ENCODE results near the gene EAF1.
A peak's percentile ranks its signal among the peaks of the same experiment; 100 is the strongest.
"Not testable (repeated sequence)": the region's sequence is repeated elsewhere in the genome, so short reads cannot be mapped to it uniquely, and the experiment has no call there.

Gene EAF1

DNA sequence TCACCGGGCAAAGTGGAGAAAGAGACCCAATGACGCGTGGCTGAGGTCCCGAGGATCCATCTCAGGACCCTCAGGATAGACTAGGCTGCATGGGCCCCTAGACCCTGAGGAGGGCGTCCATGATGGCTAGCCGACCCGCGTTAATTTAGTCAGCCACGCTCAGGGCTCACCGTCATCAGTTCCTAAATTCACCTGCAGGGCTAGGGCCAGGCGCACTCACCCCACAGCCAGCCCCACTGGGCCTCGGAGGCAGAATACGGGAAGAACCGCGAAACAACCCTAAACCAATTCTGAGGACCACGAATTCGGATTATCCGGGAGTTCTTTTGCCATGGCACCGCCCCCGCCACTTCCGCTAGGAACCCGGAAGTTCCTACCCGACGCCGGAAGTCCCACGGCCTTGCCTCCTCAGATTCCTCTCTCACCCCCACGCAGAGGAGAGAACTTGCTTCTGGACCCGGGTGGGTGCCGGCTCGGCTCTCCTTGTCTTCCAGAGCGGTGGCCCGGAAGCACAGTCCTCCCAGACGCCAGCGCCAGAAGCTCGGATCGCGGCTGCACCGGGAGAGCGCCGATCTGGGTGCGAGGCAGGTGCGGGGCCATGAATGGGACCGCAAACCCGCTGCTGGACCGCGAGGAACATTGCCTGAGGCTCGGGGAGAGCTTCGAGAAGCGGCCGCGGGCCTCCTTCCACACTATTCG, at the start of gene EAF1, which contains the start of gene METTL6:
Gene EAF1, plus strand, starts transcription at position 417 of the 699 bp plus-strand sequence. Its CDS starts 182 bp downstream, at position 599.
Gene METTL6, minus strand, starts transcription at position 363 of the 699 bp plus-strand sequence. CDS start 1,033 bp downstream, outside the sequence.
- DNase-seq: peak; percentile 94

DNA sequence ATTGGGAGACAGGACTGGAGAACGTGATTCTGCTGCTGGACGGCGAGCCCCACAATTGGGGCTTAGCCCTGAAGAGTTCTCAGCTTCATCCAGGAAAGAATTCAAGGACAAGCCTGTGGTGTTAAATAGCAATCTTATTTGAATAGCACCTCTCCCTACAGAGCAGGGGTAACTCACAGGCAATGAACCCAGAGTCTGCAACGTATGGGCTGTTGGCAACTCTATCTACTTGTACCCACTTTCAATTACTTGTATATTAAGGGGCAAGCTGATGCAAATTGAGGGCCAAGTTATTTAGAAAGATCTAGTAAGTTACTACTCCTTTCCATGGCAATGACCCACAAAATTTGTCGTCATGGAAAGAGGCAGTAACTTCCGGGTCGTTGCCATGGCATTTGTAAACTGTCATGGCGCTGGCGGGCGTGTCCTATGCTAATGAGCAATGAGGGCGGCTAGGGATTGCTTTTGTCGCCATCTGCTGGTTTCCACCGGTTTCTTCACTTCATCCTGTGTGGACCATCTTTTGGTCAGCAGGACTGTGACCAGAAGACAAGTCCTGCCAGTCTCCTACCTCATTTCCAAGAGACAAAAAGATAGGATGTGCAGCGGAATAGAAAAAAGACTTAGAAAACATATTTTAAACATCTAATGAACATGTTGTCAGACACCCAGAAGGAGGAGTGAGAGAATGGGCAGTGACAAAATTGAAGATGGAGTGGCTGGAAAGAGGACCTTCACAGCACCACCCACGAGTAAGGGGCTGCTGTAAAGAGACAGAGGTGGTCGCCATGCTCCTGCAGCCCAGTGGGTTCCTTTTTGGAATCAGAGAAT, 49.2 kb upstream of the EAF1 start:
- peak; percentile 98 for DNase-seq

GRCh38 chr3:15380980-15381890, 46.2 kb upstream of the EAF1 start:
- DNase-seq: no peak

GRCh38 chr3:15382405-15382923, 44.9 kb upstream of the EAF1 start:
- DNase-seq: peak; percentile 25

DNA sequence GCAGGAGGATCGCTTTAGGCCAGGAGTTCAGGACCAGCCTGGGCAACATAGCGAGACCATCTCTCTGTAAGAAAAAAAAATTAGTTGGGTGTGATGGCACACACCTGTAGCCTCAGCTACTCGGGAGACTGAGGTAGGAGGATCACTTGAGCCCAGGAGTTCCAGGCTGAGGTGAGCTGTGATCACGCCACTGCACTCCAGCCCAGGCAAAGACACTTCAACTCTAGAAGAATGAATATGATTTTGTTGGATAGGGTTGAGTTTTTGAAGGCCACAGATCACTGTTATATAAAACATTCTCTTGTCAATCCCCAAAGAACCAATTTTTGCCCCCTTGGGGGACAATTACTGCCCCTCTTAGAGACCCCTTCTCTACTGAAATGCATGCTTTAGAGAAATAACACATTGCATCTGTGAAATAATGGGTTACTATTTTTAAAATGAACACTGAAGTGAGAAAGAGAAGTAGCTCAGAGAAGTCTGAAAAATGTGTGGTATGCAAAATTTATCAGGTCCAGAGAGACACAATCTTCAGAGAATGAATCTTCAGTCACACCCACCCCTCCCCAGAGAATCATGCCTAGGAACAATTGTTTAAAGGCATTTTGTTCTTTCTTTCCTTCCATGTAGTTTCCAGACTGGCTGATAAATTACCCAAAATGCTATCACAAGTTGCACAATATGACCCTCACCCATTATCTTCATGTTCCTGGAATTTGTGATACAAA, 42.7 kb upstream of the EAF1 start:
- DNase-seq: peak; percentile 23

DNA sequence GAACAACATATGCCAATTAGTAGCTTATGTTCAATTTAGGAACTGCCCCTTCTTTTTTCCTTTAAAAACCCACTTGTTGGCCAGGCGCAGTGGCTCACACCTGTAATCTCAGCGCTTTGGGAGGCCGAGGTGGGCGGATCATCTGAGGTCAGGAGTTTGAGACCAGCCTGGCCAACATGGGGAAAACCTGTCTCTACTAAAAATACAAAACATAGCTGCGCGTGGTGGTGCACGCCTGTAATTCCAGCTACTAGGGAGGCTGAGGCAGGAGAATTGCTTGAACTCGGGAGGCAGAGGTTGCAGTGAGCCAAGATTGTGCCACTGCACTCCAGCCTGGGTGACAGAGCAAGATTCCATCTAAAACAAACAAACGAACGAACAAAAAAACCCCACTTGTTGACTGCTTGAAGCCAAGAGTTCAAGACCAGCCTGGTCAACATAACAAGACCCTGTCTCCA, 42.1 kb upstream of the EAF1 start:
- not testable (repeated sequence) for DNase-seq

- no peak for DNase-seq
Measured at GRCh38 chr3:15385901-15386653, 41.3 kb upstream of the EAF1 start.

- peak; percentile 66 for DNase-seq
Measured at GRCh38 chr3:15386654-15386955, 40.8 kb upstream of the EAF1 start.

- DNase-seq: no peak
Measured at GRCh38 chr3:15387171-15387581, 40.2 kb upstream of the EAF1 start.

- DNase-seq: no peak
Measured at GRCh38 chr3:15387735-15388134, 39.7 kb upstream of the EAF1 start.

DNA sequence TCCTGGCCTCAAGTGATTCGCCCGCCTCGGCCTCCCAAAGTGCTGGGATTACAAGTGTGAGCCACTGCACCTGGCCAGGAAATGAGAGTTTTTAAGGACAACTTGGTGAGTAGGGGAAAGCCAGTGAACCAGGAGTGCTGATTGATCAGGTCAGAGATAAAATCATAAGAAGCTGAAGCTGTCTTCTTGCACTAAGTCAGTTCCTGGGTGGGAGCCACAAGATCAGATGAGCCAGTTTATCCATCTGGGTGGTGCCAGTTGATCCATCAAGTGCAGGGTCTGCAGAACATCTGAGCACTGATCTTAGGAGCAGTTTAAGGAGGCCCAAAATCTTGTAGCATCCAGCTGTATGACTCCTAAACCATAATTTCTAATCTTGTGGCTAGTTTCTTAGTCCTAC, 39.1 kb upstream of the EAF1 start:
- DNase-seq: not testable (repeated sequence)

- DNase-seq: no peak
Measured at GRCh38 chr3:15390460-15390859, 36.9 kb upstream of the EAF1 start.

- no peak for DNase-seq
Measured at GRCh38 chr3:15391007-15391406, 36.4 kb upstream of the EAF1 start.

GRCh38 chr3:15393252-15393651, 34.1 kb upstream of the EAF1 start:
- DNase-seq: not testable (repeated sequence)

DNA sequence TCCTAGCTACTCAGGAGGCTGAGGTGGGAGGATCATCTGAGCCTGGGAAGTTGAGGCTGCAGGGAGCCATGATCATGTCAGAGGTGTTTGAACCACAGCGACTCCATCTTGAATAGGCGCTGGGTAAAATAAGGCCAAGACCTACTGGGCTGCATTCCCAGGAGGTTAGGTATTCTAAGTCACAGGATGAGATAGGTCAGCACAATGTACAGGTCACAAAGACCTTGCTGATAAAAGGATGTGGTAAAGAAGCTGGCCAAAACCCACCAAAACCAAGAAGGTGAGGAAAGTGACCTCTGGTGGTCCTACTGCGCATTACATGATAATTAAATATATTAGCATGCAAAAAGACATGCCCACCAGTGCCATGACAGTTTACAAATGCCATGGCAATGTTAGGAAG, 28.7 kb upstream of the EAF1 start:
- not testable (repeated sequence) for DNase-seq

DNA sequence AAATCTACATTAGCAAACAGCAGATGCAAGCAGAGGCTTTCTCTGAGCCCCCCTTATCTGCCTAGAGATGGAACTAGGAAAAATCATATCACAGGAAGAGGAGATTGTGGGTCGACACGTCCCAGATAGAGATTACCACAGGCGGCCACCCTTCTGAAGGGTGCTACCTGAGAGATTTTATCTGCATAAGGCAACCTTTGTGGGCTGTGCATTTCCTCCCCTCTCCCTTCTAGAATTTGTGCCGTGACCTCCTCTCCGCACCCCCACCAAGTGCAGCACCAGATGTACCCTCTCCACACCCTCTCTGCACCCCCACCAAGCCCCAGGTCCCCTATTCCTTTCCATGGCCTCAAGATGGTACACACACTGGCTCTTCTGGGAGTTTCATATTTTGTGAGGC, 27.4 kb upstream of the EAF1 start:
- no peak for DNase-seq

GRCh38 chr3:15401936-15402335, 25.5 kb upstream of the EAF1 start:
- no peak for DNase-seq

DNA sequence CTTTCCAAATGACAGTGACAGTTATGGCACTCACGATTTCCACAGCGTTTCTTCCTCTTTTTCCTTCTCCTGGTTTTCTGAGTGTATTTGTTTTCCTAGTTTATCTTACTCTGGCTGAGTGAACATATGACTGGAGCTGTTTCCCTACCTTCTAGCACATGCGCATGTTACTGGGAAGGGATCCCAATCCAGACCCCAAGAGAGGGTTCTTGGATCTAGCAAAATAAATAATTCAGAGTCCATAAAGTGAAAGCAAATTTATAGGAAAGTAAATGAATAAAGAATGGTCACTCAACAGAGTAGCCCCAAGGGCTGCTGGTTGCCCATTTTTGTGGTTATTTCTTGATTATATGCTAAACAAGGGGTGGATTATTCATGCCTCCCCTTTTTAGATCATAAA, 23.9 kb upstream of the EAF1 start:
- no peak for DNase-seq

- DNase-seq: no peak
Measured at GRCh38 chr3:15403965-15404364, 23.4 kb upstream of the EAF1 start.

DNA sequence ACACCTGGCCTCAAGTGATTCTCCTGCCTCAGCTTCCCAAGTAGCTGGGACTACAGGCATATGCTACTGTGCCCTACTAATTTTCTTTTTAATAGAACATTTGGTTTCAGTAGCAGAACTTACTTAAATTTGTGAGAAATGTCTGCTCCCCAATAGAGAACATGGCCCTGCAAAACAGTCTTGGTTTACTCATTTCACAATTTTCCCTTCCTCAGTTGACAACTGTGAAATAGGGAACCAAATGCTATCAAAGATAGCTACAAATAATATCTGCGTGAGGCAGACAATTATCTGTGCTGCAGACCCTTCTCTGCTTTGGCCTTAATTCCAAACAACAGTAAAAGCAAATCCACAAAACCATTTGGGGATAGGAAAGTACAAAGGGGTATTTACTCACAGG, 22.6 kb upstream of the EAF1 start:
- DNase-seq: peak; percentile 46

DNA sequence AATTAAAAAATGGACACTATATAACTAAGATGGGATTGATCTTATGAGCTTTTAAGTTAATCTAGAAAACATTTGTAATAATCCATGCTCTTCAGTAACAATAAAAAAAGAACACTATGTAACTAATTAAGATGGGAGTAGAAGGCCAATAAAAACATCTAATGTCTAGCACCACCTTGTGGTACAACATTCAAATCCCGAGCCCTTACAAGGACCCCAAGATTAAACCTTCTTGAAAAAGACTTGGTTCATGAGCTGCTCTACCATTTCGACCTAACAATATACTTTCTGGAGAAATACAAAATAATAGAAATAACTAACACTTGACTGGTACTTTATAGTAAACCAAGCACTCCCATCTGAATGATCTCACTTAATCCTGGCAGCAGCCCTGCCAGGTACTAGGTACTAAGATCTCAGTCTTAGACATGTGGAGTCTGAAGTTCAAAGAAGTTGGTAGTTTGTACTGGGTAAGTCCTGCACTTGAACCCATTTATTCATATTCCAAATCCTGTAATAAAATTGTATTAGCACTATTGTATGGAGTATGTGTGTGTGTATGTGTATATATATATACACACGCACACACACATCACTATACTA, 21.8 kb upstream of the EAF1 start:
- DNase-seq: peak; percentile 69
